A172 (cell line): Measurements from ENCODE around the gene ASB1. TPM values are rescaled to one million over a fixed set of nuclear protein-coding genes. Genes with fewer than 3 reads are reported as not detected.
A peak's percentile ranks its signal among the peaks of the same experiment; 100 is the strongest.

ENCODE experiments used
- DNase-seq: peaks from one replicate; pipeline ENCODE4 v3.0.0-alpha.2; 2015; ENCODE audit warnings: low spot score
- total RNA-seq: library from RNA; depleted of rRNA; stranded (reverse); fragments of >200 nt; shearing (Covaris generic); gene quantifications from 2 replicates; pipeline ENCODE4 v1.2.3, GENCODE V29; 2014; rRNA removed

ASB1 gene
- 43.2 and 46.8 TPM in 2 replicates for total RNA-seq

GRCh38 chr2:238426568-238427434 lies at the start of gene ASB1:
ASB1 (plus strand) TSS chr2:238426927; CDS start chr2:238427071, 144 bp downstream.
- DNase-seq: peak; percentile 87

- no peak for DNase-seq
These were observed 48.3 kb upstream of the ASB1 start for GRCh38 chr2:238378230-238379095.

- peak; percentile 91 for DNase-seq
These were observed 47.5 kb upstream of the ASB1 start for GRCh38 chr2:238379096-238379810.

- no peak for DNase-seq
These were observed 46.4 kb upstream of the ASB1 start for GRCh38 chr2:238380336-238380735.

- peak; percentile 77 for DNase-seq
These were observed 45.9 kb upstream of the ASB1 start for GRCh38 chr2:238380785-238381184.

- DNase-seq: no peak
These were observed 45.2 kb upstream of the ASB1 start for GRCh38 chr2:238381341-238382115.

GRCh38 chr2:238382381-238382781 lies 44.3 kb upstream of the ASB1 start:
- no peak for DNase-seq

- no peak for DNase-seq
These were observed 43.6 kb upstream of the ASB1 start for GRCh38 chr2:238383135-238383534.

- no peak for DNase-seq
These were observed 42.9 kb upstream of the ASB1 start for GRCh38 chr2:238383743-238384380.

- no peak for DNase-seq
These were observed 39.4 kb upstream of the ASB1 start for GRCh38 chr2:238387332-238387731.

- DNase-seq: peak; percentile 25
These were observed 37.9 kb upstream of the ASB1 start for GRCh38 chr2:238388794-238389193.

- DNase-seq: peak; percentile 41
These were observed 36.6 kb upstream of the ASB1 start for GRCh38 chr2:238389988-238390589.

- DNase-seq: no peak
These were observed 35.6 kb upstream of the ASB1 start for GRCh38 chr2:238391042-238391689.

- DNase-seq: no peak
These were observed 30.1 kb upstream of the ASB1 start for GRCh38 chr2:238396663-238397062.

- DNase-seq: no peak
These were observed 29.4 kb upstream of the ASB1 start for GRCh38 chr2:238397356-238397755.

GRCh38 chr2:238398577-238398976 lies 28.1 kb upstream of the ASB1 start:
- DNase-seq: no peak

- no peak for DNase-seq
These were observed 27.6 kb upstream of the ASB1 start for GRCh38 chr2:238399094-238399493.

- no peak for DNase-seq
These were observed 25.2 kb upstream of the ASB1 start for GRCh38 chr2:238401551-238401950.

GRCh38 chr2:238403632-238404405 lies 22.9 kb upstream of the ASB1 start:
- no peak for DNase-seq
